Heart right ventricle (tissue), 16 donors: Measurements from ENCODE around the gene ARMC2. TPM values are rescaled to one million over a fixed set of nuclear protein-coding genes. Genes with fewer than 3 reads are reported as not detected.

ENCODE experiments used
- ATAC-seq, 8 donors: fragments of 200-7000 bp; cut with Tn5 transposase; one replicate each; pipeline ENCODE4 v1.9.1; 2020; ENCODE audit warnings: mild to moderate bottlenecking in 8 of 8, moderate library complexity in 8 of 8, moderate number of reproducible peaks in 1 of 8
- DNase-seq, 2 donors: peaks; one replicate each; pipeline ENCODE4 v3.0.0-alpha.2; 2020
- H3K27ac ChIP-seq, 10 donors: fragments of 200-600 bp; sonication (generic) in 2 of 10; one replicate each; pipeline versions ENCODE4 v1.5.0 to v1.8.0; 2020 to 2022; ENCODE audit warnings: mild to moderate bottlenecking in 3 of 10
- H3K27me3 ChIP-seq, 7 donors: fragments of 200-600 bp; one replicate each; pipeline ENCODE4 v1.8.0; 2021 to 2022; ENCODE audit warnings: mild to moderate bottlenecking in 2 of 7
- H3K36me3 ChIP-seq, 9 donors: fragments of 200-600 bp; sonication (generic) in 1 of 9; one replicate each; pipeline versions ENCODE4 v1.5.0 to v1.8.0; 2020 to 2022; ENCODE audit warnings: mild to moderate bottlenecking in 2 of 9
- H3K4me1 ChIP-seq, 9 donors: fragments of 200-600 bp; sonication (generic) in 1 of 9; one replicate each; pipeline versions ENCODE4 v1.5.0 to v1.8.0; 2020 to 2022; ENCODE audit warnings: mild to moderate bottlenecking in 4 of 9
- H3K4me3 ChIP-seq, 10 donors: fragments of 200-600 bp; sonication (generic) in 2 of 10; one replicate each; pipeline versions ENCODE4 v1.5.0 to v1.8.0; 2020 to 2022; ENCODE audit warnings: mild to moderate bottlenecking in 7 of 10, moderate library complexity in 2 of 10
- H3K9me3 ChIP-seq, 11 donors: fragments of 200-600 bp in 10 of 11; sonication (generic) in 2 of 11; one replicate each; pipeline versions ENCODE4 v1.5.0 to v1.8.0; 2013 to 2022; ENCODE audit warnings: mild to moderate bottlenecking in 2 of 11, control low read depth in 1 of 11, moderate library complexity in 1 of 11
- WGBS, 2 donors: extraction: QIAGEN DNeasy Blood & Tissue Kit; methylation state at CpG; one replicate each; pipeline ENCODE4 v1.1.7; 2013; ENCODE audit warnings: inconsistent platforms in 1 of 2; 5-methylcytosine and 5-hydroxymethylcytosine counted together
- intact Hi-C, 10 donors: fragments of 100-400 bp; cut with DNase I; formaldehyde crosslinking; loops; one replicate each; pipeline versions ENCODE4 v1.11.1 to v1.14.2; 2022
- polyA plus RNA-seq, 2 donors: library from polyadenylated mRNA; stranded (reverse); fragments of 200-250 nt; gene quantifications; one replicate each; pipeline ENCODE4 v1.2.3, GENCODE V29; 2013
- total RNA-seq, 10 donors: library from RNA; stranded (reverse); fragmentation: NEBNext Ultra II Directional in 3 of 10; extraction: Animal tissue kit (Norgen Biotek cat#: 25700) in 3 of 10; gene quantifications; one replicate each; pipeline versions ENCODE4 v1.2.1 to v1.2.4, GENCODE V29; 2021 to 2023
- TF ChIP-seq, protein P1 (sequence below), 9 donors: fragments of 200-600 bp; sonication (generic) in 2 of 9; IDR thresholded peaks; one replicate each; pipeline versions ENCODE4 v1.5.0 to v1.8.0; 2021 to 2022; ENCODE audit warnings: antibody characterized with exemption in 9 of 9, mild to moderate bottlenecking in 5 of 9, moderate library complexity in 1 of 9
- donor health status: Arrhythmogenic right ventricular cardiomyopathy.
- donor health status: ischemic (EF 13 %, LVEDD 7.1; RV severe dilation, severe dysfunction).
- donor health status: healthy with polysubstance abuse.
- donor health status: DM: no; HTN: yes; CAD: no.
- donor health status: DM: no; HTN: no; CAD: no.
- donor health status: ischemic (EF 25% LVEDD 6.9; RV normal size, moderate dysfunction).
- donor health status: ischemic (EF 25% LVEDD 5.7; RV mildly dilated, moderate dysfunction).
- donor health status: healthy.
- donor health status: DM: yes; HTN: yes; CAD: no.
- donor health status: Ischemic cardiomyopathy.
- donor health status: ischemic (EF 35%, LVEDD 5.7; RV mildly dilated, moderate dysfunction).
- donor health status: nonischemic (EF 11% LVEDD 7.7; RV severe dilation, severe dysfunction).
- donor health status: DM: yes; HTN: yes; CAD: no.
- donor health status: PGD.
- donor health status: ischemic (EF 29% LVEDD 5.4; RV normal size, mild dysfunction).
- donor health status: nonischemic (EF 23%, LVEDD 6.1; RV moderate dilation, normal function).

The ARMC2 gene
- total and polyA plus RNA-seq, 12 donors: 2.5 to 16.4 (median 12.3) TPM

DNA sequence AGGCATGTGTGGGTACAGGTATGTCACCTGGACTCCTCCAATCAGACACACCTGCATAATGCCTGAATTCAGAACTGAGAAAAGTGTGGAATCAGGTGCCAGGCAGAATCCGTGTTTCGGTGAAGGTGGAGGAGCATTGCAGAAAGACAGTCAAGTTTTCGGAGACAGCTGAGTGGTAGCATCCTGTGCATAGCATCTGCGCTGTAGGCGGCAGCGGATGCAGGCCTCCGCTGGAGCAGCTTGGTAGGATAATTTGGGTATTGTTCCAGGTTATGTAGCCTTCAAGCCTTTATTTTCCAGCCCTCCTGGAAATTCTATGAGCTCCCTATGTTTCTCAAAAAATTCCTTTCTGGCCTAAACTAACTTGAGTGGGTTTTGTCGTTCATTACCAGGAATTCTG lies 15.5 kb upstream of the ARMC2 start:
- ATAC-seq (no peak), DNase-seq (no peak)
- WGBS, 2 donors: 97 to 98% methylated on average over 8 of the region's 8 CpGs
- intact Hi-C loops: loop anchor here in 4 of 10 donors (5.0 to 10.0 kb wide), 3 partner anchors 45 to 52 kb away; no protein-coding TSS in a partner anchor
- TF ChIP-seq, protein P1, sequence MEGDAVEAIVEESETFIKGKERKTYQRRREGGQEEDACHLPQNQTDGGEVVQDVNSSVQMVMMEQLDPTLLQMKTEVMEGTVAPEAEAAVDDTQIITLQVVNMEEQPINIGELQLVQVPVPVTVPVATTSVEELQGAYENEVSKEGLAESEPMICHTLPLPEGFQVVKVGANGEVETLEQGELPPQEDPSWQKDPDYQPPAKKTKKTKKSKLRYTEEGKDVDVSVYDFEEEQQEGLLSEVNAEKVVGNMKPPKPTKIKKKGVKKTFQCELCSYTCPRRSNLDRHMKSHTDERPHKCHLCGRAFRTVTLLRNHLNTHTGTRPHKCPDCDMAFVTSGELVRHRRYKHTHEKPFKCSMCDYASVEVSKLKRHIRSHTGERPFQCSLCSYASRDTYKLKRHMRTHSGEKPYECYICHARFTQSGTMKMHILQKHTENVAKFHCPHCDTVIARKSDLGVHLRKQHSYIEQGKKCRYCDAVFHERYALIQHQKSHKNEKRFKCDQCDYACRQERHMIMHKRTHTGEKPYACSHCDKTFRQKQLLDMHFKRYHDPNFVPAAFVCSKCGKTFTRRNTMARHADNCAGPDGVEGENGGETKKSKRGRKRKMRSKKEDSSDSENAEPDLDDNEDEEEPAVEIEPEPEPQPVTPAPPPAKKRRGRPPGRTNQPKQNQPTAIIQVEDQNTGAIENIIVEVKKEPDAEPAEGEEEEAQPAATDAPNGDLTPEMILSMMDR (IDR thresholded peaks at IDR 0.05): no peak
- H3K9me3 ChIP-seq: no peaks in the 10 kb centered on the region
- no peaks in the 10 kb centered on the region for H3K27me3 ChIP-seq
- no peak overlapping the region for H3K4me3 ChIP-seq
- H3K27ac ChIP-seq: no peak overlapping the region
- no peaks in the 10 kb centered on the region for H3K36me3 ChIP-seq
- peaks cover 0 to 24% (median 0%) of the 10 kb centered on the region in 9 donors for H3K4me1 ChIP-seq

DNA sequence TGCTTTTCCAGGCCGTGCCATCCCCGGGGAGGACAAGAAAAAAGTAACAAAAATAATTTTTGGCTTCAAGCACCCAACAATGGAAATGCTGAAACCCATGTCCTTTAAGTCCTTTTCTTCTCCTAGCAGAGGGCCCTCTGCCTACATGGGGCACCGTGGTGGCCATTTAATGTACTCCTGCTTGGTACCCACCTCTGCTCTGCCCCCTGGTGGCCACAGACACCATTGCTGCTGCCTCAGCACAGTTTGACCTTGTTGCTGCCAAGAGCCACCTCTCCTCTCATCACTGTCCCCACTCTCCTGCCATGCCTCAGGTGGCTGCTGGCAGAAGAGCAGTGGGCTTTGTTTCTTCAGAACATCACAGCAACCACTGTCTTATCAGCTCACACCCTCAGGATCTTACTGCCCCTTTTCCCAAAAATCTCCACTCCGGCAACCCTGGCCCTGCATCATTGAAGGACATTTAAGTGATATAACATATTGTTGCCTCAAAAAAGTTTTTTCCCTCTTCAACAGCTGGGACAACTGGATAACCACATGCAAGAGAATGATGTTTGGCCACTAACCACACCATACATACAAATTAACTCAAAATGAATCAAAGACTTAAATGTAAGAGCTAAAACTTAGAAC lies 12.9 kb upstream of the ARMC2 start:
- intact Hi-C loops: loop anchor here (1.0 to 10.0 kb wide), 10 partner anchors 49 to 293 kb away; no protein-coding TSS in a partner anchor
- DNase-seq (peak; percentile 88 to 89), ATAC-seq (peak; percentile 89 to 96 (median 94))
- Histone ChIP-seq H3K4me3 (no peak overlapping the region), H3K36me3 (no peaks in the 10 kb centered on the region), H3K27me3 (no peaks in the 10 kb centered on the region), H3K27ac (peak overlapping the region in 3 of 10 donors; percentile 8 to 39 (median 22)), H3K9me3 (no peaks in the 10 kb centered on the region), H3K4me1 (peaks cover 0 to 32% (median 0%) of the 10 kb centered on the region in 9 donors)
- TF ChIP-seq, protein P1 (IDR thresholded peaks at IDR 0.05): peak; percentile 85 to 97 (median 95)
- WGBS, 2 donors: 47 to 48% methylated on average over 4 of the region's 4 CpGs

DNA sequence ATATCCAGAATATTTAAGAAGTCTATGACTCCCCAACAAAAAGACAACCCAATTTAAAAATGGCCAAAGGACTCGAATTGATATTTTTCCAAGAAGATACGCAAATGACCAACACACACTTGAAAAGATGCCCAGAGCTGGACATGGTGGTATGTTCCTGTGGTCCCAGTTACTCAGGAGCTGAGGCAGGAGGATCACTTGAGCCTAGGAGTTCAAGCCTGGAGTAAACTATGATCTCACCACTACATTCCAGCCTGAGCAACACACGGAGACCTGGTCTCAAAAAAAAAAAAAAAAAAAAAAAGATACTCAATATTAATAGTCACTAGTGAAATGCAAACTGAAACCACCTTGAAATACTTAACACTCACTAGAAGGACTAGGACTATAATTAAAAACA lies 12.2 kb upstream of the ARMC2 start:
- no peak overlapping the region for H3K4me3 ChIP-seq
- H3K27ac ChIP-seq: no peak overlapping the region
- intact Hi-C loops: loop anchor here (2.0 to 10.0 kb wide), 8 partner anchors 49 to 294 kb away; no protein-coding TSS in a partner anchor
- no peak for ATAC-seq
- 90 to 94% methylated on average over 3 of the region's 3 CpGs for WGBS, 2 donors
- H3K27me3 ChIP-seq: no peaks in the 10 kb centered on the region
- H3K36me3 ChIP-seq: no peaks in the 10 kb centered on the region
- H3K4me1 ChIP-seq: peaks cover 0 to 34% (median 0%) of the 10 kb centered on the region in 9 donors
- TF ChIP-seq, protein P1 (IDR thresholded peaks at IDR 0.05): no peak
- no peak for DNase-seq
- no peaks in the 10 kb centered on the region for H3K9me3 ChIP-seq

DNA sequence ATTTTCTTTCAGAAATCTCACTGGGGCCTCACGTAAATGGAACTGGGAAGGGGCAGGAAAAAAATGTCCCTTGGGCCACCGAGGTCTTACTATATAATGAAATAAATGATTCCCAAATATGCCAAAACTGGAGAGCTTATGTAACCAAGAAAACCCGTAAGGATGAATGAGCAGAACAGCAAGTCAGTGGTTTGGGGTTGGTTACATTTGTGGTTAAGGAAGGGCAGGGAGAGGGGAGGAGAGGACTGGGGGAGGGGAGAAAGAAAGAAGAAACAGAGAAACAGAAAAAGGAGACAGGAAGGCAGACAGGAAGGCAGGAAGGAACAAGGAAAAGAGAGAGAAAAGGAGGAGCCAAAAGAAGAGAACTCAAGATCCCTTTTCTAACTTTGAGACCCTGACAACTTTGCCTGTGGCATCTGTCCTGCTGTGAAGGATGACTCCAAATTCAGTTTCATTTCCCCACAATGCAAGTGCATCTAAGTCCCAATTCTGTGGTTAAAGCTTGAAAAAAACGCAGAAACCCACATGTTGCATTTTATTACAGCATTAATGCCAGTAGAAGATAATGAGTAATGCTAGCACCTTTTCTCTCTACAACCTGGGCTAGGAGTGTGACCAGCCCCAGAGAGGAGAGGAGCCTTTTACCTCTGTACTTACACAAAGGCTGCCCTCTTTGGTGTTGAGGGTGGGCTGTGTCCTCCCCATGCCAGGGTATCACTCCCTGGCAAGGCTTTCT lies 10.8 kb upstream of the ARMC2 start:
- 68 to 77% methylated on average over 4 of the region's 4 CpGs for WGBS, 2 donors
- H3K27ac ChIP-seq: peak overlapping the region in 4 of 10 donors; percentile 16 to 68 (median 36)
- no peaks in the 10 kb centered on the region for H3K9me3 ChIP-seq

More for the DNA sequence above, 10.8 kb upstream of the ARMC2 start:
- Histone ChIP-seq H3K4me3 (no peak overlapping the region), H3K36me3 (no peaks in the 10 kb centered on the region), H3K27me3 (no peaks in the 10 kb centered on the region), H3K4me1 (peaks cover 0 to 41% (median 0%) of the 10 kb centered on the region in 9 donors)
- TF ChIP-seq, protein P1 (IDR thresholded peaks at IDR 0.05): no peak
- intact Hi-C loops: loop anchor here (2.0 to 10.0 kb wide), 8 partner anchors 47 to 295 kb away; no protein-coding TSS in a partner anchor
- DNase-seq (no peak), ATAC-seq (peak in 1 of 8 donors; percentile 13)
